A549 (cell line): ENCODE measurements around the gene FCSK.
"Not testable (repeated sequence)": the region's sequence is repeated elsewhere in the genome, so short reads cannot be mapped to it uniquely, and the experiment has no call there.

ENCODE experiments used
- CBX8 ChIP-seq: fragments of 200-600 bp; sonication (generic); IDR thresholded peaks from 2 replicates; pipeline ENCODE4 v1.6.1; 2016
- FOSL2 ChIP-seq, 2 experiments: fragments of 450-650 bp in 1 of 2; fragments of >200 bp in 1 of 2; sonication (Bioruptor Twin) in 1 of 2; formaldehyde crosslinking; IDR thresholded peaks; 2 replicates each; pipeline versions ENCODE4 v1.5.0 to v1.6.1; 2016 to 2020; ENCODE audit warnings: mild to moderate bottlenecking in 1 of 2, moderate library complexity in 1 of 2
- GATA3 ChIP-seq: IDR thresholded peaks from 2 replicates; pipeline ENCODE4 v1.6.1; 2012; ENCODE audit warnings: borderline replicate concordance
- HEYL ChIP-seq: fragments of 250-450 bp; sonication (Bioruptor Pico); IDR thresholded peaks from 2 replicates; pipeline ENCODE4 v1.8.0; 2021; ENCODE audit warnings: mild to moderate bottlenecking, moderate library complexity
- JUN ChIP-seq, 2 experiments: fragments of >200 bp; sonication (Bioruptor Twin); formaldehyde crosslinking; IDR thresholded peaks; 2 replicates in 1 of 2; 3 replicates in 1 of 2; pipeline ENCODE4 v1.6.1; 2016 to 2017
- KDM1A ChIP-seq: fragments of 200-600 bp; sonication (generic); IDR thresholded peaks from 2 replicates; pipeline ENCODE4 v1.6.1; 2016; ENCODE audit warnings: low read depth, mild to moderate bottlenecking
- MYC ChIP-seq: IDR thresholded peaks from 2 replicates; pipeline ENCODE4 v1.6.1; 2012; ENCODE audit warnings: mild to moderate bottlenecking, inconsistent platforms, low read length, improper control_type of control experiment, borderline replicate concordance
- POLR2AphosphoS2 ChIP-seq: conservative IDR thresholded peaks from 2 replicates; pipeline ENCODE4 v1.6.1; 2012; ENCODE audit warnings: low read length, improper control_type of control experiment, inconsistent platforms
- RAD21 ChIP-seq, 2 experiments: fragments of >200 bp in 1 of 2; sonication (Bioruptor Twin) in 1 of 2; formaldehyde crosslinking in 1 of 2; IDR thresholded peaks in 1 of 2; conservative IDR thresholded peaks in 1 of 2; 2 replicates in 1 of 2; 3 replicates in 1 of 2; pipeline ENCODE4 v1.6.1; 2012 to 2018; ENCODE audit warnings: inconsistent platforms in 1 of 2
- TP53 ChIP-seq: fragments of 250-450 bp; sonication (Bioruptor Pico); IDR thresholded peaks from 2 replicates; pipeline ENCODE4 v1.5.0; 2021; ENCODE audit warnings: mild to moderate bottlenecking, moderate library complexity
- ZNF302 ChIP-seq: fragments of 250-450 bp; sonication (Bioruptor Pico); IDR thresholded peaks from 2 replicates; pipeline ENCODE4 v1.9.0; 2021; ENCODE audit warnings: inconsistent platforms, mild to moderate bottlenecking, moderate library complexity
- TF ChIP-seq, protein P1 (sequence below): fragments of >200 bp; sonication (Bioruptor Twin); formaldehyde crosslinking; IDR thresholded peaks from 3 replicates; pipeline ENCODE4 v1.5.1; 2016
- TF ChIP-seq, protein P2 (sequence below): fragments of 200-600 bp; sonication (generic); IDR thresholded peaks from 2 replicates; pipeline ENCODE4 v1.6.1; 2016; ENCODE audit warnings: antibody characterized with exemption, mild to moderate bottlenecking, moderate library complexity
- TF ChIP-seq, protein P3 (sequence below): fragments of >200 bp; sonication (Bioruptor Twin); formaldehyde crosslinking; IDR thresholded peaks from 3 replicates; pipeline ENCODE4 v1.6.1; 2016

DNA sequence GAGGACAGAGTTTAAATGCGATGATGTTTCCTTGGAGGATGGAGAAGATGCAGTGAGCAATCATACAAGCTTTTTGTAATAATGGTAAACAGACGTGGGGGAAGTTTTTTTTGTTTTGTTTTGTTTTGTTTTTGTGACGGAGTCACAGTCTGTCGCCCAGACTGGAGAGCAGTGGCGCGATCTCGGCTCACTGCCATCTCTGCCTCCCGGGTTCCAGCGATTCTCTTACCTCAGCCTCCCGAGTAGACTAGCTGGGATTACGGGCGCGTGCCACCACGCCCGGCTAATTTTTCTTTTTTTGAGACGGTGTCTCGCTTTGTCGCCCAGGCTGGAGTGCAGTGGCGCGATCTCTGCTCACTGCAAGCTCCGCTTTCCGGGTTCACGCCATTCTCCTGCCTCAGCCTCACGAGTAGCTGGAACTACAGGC, 70.0 kb downstream of the FCSK start:
- TF ChIP-seq, protein P1, sequence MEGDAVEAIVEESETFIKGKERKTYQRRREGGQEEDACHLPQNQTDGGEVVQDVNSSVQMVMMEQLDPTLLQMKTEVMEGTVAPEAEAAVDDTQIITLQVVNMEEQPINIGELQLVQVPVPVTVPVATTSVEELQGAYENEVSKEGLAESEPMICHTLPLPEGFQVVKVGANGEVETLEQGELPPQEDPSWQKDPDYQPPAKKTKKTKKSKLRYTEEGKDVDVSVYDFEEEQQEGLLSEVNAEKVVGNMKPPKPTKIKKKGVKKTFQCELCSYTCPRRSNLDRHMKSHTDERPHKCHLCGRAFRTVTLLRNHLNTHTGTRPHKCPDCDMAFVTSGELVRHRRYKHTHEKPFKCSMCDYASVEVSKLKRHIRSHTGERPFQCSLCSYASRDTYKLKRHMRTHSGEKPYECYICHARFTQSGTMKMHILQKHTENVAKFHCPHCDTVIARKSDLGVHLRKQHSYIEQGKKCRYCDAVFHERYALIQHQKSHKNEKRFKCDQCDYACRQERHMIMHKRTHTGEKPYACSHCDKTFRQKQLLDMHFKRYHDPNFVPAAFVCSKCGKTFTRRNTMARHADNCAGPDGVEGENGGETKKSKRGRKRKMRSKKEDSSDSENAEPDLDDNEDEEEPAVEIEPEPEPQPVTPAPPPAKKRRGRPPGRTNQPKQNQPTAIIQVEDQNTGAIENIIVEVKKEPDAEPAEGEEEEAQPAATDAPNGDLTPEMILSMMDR: not testable (repeated sequence)
- TF ChIP-seq, protein P2, sequence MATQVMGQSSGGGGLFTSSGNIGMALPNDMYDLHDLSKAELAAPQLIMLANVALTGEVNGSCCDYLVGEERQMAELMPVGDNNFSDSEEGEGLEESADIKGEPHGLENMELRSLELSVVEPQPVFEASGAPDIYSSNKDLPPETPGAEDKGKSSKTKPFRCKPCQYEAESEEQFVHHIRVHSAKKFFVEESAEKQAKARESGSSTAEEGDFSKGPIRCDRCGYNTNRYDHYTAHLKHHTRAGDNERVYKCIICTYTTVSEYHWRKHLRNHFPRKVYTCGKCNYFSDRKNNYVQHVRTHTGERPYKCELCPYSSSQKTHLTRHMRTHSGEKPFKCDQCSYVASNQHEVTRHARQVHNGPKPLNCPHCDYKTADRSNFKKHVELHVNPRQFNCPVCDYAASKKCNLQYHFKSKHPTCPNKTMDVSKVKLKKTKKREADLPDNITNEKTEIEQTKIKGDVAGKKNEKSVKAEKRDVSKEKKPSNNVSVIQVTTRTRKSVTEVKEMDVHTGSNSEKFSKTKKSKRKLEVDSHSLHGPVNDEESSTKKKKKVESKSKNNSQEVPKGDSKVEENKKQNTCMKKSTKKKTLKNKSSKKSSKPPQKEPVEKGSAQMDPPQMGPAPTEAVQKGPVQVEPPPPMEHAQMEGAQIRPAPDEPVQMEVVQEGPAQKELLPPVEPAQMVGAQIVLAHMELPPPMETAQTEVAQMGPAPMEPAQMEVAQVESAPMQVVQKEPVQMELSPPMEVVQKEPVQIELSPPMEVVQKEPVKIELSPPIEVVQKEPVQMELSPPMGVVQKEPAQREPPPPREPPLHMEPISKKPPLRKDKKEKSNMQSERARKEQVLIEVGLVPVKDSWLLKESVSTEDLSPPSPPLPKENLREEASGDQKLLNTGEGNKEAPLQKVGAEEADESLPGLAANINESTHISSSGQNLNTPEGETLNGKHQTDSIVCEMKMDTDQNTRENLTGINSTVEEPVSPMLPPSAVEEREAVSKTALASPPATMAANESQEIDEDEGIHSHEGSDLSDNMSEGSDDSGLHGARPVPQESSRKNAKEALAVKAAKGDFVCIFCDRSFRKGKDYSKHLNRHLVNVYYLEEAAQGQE: not testable (repeated sequence)
- not testable (repeated sequence) for TF ChIP-seq JUN (IDR thresholded peaks at IDR 0.05); RAD21 (conservative IDR thresholded peaks at IDR 0.05 in 1 of 2, IDR thresholded peaks at IDR 0.05 in 1 of 2); GATA3; TP53 (CRISPR knock-in tag); KDM1A; MYC; CBX8; FOSL2 (IDR thresholded peaks at IDR 0.05); FOSL2 (CRISPR knock-in tag; IDR thresholded peaks at IDR 0.05); POLR2AphosphoS2; ZNF302 (CRISPR knock-in tag); HEYL (CRISPR knock-in tag)
- TF ChIP-seq, protein P3, sequence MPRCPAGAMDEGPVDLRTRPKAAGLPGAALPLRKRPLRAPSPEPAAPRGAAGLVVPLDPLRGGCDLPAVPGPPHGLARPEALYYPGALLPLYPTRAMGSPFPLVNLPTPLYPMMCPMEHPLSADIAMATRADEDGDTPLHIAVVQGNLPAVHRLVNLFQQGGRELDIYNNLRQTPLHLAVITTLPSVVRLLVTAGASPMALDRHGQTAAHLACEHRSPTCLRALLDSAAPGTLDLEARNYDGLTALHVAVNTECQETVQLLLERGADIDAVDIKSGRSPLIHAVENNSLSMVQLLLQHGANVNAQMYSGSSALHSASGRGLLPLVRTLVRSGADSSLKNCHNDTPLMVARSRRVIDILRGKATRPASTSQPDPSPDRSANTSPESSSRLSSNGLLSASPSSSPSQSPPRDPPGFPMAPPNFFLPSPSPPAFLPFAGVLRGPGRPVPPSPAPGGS: not testable (repeated sequence)
